ENCODE results near the gene TRPC3.

GRCh38 chr4:121829511-121829910 is 122.3 kb downstream of the TRPC3 start:
- TF ChIP-seq POLR2AphosphoS5 (IDR thresholded peaks at IDR 0.05) (no peak), CTCF (IDR thresholded peaks at IDR 0.05; ENCODE audit: poor library complexity, severe bottlenecking) (no peak), SMC3 (conservative IDR thresholded peaks at IDR 0.05; ENCODE audit: poor library complexity) (no peak), EP300 (conservative IDR thresholded peaks at IDR 0.05; ENCODE audit: poor library complexity, severe bottlenecking) (no peak), EZH2 (IDR thresholded peaks at IDR 0.05; ENCODE audit: borderline replicate concordance, insufficient read depth, low read length, poor library complexity, severe bottlenecking) (no peak), RAD21 (conservative IDR thresholded peaks at IDR 0.05) (no peak), REST (IDR thresholded peaks at IDR 0.05; ENCODE audit: borderline replicate concordance) (no peak), TAF1 (IDR thresholded peaks at IDR 0.05; ENCODE audit: low read depth) (no peak), MXI1 (conservative IDR thresholded peaks at IDR 0.05; ENCODE audit: poor library complexity, severe bottlenecking) (no peak)

All from neural cell (in vitro differentiated cells).